Left hindlimb (tissue), 1 donor: ENCODE results near the gene MAP3K9.
A peak's percentile ranks its signal among the peaks of the same experiment; 100 is the strongest.
"Not testable (repeated sequence)": the region's sequence is repeated elsewhere in the genome, so short reads cannot be mapped to it uniquely, and the experiment has no call there.

Experiments used
- DNase-seq: peaks from one replicate; pipeline ENCODE4 v3.0.0-alpha.2; 2018

MAP3K9 gene

DNA sequence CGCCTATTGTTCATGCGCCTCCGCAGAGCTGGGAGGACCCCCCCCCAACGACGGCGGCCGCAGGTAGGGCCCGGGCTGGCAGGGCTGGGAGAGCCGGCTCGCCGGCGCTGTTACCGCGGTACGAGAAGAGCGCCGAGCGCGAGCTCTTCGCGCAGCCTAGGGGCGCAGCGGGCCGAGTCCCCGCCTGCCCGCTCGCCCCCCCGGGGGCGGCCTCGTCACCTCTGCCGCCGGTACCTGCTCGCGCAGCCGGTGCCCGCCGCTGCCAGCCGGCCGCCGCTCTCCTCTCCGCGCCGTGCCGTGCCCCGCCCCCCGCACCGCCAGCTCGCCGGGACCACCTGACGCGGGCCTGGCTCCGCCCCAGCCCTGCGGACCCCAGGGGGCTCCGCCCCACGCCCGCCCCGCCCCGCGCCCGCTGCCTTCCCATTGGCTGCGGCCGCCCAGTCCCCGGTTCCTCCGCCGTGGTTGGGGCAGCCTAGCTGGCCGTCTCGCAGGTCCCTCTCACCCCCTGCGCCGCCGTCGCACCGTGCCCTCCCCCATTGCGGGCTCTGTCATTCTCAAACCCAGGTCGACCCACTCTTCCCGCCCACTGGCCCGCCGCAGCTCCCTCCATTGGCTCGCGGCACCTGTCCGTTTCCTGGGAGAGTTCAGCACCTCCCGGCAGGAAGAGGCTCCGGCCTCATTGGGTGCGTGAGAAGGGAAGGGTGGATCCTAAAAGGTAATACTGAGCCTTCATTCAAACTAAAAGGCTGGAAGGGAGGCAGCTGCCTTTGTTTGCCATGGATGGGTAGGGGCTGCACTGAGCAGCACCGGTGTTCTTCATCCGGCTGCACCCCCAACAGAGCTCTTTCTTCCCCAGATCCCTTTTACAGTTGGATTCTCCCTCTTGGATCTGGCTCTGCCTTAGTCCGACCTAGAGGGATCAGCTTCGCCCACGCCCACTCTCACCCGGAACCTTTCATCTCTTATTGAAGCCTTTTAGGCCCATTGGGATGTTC lies at the start of gene MAP3K9:
Gene MAP3K9 (minus strand): TSS at position 289 of the 995 bp plus-strand sequence. CDS start 342 bp downstream, outside the sequence.
- DNase-seq, result peak; percentile 67

DNA sequence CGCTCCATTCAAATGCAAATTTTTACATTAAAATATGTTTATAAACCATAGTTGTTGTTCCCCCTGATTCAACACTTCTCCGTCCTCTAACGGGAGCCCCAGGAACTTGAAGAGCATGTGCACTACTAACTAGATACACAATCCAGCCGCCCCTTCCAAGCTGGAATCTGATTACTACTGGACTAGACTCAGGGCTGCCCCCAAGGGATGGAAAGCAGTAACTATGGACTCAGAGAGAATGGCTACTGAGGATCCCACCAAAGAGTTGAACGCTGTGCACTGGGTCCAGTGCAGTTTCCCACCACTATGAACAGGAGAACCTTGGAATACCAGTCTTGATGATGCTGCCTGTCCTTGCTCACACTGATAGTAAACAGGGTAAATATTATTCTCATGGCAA lies 49.3 kb upstream of the MAP3K9 start:
- DNase-seq, result no peak

DNA sequence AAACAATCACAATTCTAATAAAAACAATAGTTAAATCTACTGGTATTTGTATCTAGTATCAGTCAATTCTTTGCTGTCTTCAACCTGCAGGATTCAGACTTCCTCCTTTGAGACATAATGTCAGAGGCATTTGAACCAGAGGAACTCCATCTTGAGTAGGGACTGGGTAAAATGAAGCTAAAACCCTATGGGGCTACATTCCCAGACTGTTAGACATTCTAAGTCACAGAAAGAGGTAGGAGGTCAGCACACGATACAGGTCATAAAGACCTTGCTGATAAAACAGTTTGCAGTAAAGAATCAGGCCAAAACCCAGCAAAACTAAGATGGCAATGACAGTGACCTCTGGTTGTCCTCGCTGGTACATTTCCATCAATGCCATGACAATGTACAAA lies 48.2 kb upstream of the MAP3K9 start:
- DNase-seq, result no peak

DNA sequence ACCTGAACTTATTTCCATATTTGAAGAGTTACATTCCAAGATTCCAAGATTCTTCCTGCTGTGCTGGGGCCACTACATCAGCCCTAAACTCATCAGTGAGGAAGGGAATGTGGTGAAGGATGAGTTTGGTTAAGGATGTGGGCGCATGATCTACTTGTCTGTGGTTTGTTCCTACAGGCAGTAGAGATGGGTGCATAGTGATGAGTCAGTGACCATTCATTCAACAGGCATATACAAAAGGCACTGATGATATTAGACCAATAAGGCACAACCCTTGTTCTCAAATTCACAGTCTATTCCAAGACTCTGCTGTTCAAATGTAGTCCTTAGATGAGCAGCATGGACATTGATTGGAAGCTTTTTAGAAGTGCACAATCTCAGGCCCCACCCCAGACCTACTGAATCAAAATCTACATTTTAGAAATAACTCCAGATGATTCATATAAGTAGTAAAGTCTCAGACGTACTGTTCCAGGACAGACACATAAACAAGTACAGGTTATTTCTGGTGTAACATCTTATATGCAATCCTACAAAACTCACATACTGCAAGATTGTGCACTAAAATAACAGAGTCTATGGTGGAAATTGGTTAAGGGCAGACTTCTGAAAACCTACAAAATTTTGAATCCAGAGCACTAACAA lies 47.7 kb upstream of the MAP3K9 start:
- no peak for DNase-seq

DNA sequence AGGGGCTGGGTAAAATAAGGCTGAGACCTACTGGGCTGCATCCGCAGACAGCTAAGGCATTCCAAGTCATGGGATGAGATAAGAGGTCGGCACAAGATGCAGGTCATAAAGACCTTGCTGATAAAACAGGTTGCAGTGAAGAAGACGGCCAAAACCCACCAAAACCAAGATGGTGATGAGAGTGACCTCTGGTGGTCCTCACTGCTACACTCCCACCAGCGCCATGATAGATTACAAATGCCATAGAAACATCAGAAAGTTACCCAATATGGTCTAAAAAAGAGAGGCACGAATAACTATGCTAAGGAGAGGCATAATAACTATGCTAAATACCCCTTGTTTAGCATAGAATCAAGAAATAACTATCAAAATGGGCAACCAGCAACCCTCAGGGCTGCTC lies 46.2 kb upstream of the MAP3K9 start:
- no peak for DNase-seq

DNA sequence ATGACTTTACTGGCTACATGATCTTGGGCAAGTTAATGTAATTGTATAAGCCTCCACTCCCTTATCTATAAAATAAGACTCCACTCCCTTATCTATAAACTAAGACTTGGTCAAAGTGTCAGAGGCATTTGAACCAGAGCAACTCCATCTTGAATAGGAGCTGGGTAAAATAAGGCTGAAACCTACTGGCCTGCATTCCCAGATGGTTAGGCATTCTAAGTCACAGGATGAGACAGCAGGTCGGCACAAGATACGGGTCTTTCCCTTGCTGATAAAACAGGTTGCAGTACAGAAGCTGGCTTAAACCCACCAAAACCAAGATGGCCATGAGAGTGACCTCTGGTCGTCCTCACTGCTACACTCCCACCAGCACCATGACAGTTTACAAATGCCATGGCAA lies 44.3 kb upstream of the MAP3K9 start:
- not testable (repeated sequence) for DNase-seq

DNA sequence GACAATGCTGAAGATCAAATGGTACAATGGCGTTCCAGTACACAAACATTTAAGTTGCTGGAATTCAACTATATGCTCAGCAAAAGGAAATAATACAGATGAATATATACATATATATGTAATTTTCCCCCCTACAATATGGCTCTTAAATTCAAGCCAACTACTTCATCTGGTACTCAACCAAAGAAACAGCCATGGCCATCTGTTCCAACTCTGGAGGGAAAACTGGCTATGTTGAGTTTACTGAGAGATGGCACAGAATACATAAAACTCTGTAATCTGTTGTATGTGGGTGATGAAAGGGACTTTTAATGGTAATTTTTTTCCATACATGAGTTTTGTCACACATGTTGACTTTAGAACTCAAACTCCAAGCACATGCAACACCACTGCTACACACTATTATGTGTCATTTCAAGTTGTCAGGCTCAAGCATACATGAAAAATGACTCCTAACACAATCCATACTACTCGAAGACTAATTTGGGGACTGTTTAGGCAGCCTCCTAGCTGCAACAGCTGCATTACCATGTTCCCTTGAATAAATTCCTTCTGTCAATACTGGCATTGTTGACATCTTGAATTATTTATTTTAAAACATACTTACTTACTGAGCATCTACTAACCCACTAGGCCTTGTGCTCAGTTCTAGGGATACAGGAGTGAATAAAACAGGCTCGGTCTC lies 38.2 kb upstream of the MAP3K9 start:
- no peak for DNase-seq

DNA sequence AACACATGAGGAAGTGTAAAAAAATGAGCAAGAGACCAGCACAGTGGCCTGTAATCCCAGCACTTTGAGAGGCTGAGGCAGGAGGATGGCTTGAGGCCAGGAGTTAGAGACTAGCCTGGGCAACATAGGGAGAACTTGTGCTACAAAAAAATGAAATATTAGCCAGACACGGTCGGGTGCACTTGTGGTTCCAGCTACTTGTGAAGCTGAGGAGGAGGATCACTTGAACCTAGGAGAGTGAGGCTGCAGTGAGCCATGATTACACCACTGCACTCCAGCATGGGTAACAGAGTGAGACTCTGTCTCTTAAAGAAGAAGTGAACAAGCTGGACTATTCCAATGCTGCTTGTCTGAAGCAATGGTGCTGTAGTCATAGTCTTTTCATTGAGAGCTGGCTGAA lies 36.3 kb upstream of the MAP3K9 start:
- DNase-seq, result no peak

DNA sequence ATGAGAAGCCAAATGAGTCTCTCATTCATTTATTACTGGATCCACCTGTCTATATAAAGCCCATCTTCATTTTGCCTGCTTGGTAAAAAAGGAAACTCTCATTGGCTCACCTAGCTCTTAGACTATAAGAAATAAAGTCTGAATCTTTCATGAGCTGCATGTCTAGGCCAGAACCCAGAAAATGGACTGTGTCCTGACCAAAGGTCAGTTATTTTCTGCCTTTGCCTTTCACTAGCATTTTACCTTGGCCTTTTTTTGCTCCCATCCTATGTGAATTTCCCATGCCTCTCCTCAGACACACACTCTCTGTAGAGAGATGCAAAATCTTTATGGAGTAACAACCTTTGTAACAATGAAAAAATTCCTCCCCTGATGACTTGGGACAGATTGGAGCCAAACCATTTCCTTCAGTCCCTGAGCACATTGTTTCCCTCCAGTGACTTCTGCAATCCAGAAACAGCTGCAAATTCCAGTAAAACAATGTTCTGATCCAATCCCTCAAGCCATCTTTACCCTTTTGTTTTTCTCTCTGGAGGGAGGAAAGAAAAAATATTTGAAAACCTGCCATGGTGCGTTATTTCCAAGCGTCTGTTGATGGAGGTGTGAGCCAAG lies 33.6 kb upstream of the MAP3K9 start:
- no peak for DNase-seq

DNA sequence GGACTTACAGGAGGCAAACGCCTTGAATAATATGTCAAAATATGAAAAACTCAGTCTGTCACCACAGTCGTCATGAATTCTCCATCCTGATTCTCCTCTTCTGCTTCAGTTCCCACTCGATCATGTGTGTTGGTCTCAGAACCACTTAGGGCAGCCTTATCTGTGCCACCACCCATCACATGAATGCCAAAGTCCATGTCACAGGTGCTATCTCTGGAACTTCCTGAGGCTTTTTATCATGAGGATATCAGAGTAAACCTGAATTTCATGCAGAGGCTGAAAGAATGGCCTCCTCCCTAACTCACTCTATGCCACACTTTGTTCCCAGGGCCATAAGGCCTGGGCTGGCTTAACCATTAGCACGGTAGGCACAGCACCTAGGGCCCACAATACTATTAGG lies 28.8 kb upstream of the MAP3K9 start:
- no peak for DNase-seq

DNA sequence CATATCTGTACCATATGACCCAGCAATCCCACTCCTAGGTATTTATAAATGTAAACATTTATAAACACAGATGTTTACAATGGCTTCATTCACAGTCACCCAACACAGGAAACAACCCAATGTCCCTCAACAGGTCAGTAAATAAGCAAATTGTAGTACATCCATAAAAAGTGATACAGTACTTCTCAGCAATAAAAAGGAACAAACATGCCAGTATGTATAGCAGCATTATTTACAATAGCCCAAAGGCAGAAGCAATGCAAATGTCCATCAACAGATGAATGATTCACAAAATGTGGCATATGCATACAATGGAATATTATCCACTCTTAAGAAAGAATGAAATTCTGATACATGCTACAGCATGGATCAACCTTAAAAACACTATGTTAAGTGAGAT lies 27.6 kb upstream of the MAP3K9 start:
- no peak for DNase-seq

DNA sequence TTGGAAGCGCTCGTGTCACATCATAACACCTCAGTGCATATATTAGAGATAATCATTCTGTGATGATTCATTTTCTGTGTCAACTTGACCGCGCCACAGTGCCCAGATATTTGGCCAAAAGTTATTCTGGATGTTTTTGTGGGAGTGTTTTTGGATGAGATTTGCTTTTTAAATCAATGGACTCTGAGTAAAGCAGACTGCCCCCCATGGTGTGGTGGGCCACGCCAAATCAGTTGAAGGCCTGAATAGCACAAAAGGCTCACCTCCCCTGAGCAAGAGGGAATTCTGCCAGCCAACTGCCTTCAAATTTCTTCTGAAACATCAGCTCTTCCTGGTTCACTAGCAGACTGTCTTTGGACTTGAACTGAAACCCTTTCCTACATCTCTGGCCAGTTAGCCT lies 24.6 kb upstream of the MAP3K9 start:
- DNase-seq, result no peak

DNA sequence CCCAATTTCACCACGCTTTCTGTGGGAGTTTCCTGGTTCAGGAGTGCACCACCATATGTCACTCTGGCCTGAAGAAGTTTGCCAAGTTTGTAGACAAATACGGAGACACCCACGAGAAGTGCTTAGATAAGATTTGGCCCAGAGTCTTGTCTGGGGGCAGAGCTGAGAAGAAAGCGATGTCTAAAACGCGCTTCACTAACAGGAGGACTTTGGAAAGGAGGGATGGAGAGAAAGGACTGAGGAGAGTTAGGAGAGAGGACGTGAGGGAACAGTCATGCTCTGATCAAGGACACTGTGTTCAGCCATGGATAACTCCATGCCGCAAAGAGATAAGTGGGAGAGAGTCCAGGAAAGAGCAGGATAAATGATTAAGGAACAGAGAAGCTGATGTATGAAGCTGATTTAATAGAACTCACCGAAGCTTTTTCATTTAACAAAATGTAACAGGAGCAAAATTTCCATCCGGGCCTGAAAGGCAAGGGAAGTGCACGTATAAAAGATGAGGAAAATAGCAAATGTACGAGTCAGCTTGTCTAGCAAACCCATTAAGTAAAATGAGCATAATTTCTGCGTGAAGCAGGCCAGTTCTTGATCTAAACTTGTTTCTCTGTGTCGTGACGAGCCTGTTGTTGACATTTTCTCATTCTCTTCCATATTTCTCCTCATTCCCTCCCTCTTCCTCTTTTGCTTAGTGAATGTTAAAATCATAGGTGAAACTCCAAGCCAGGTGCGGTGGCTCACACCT lies 23.4 kb upstream of the MAP3K9 start:
- no peak for DNase-seq

DNA sequence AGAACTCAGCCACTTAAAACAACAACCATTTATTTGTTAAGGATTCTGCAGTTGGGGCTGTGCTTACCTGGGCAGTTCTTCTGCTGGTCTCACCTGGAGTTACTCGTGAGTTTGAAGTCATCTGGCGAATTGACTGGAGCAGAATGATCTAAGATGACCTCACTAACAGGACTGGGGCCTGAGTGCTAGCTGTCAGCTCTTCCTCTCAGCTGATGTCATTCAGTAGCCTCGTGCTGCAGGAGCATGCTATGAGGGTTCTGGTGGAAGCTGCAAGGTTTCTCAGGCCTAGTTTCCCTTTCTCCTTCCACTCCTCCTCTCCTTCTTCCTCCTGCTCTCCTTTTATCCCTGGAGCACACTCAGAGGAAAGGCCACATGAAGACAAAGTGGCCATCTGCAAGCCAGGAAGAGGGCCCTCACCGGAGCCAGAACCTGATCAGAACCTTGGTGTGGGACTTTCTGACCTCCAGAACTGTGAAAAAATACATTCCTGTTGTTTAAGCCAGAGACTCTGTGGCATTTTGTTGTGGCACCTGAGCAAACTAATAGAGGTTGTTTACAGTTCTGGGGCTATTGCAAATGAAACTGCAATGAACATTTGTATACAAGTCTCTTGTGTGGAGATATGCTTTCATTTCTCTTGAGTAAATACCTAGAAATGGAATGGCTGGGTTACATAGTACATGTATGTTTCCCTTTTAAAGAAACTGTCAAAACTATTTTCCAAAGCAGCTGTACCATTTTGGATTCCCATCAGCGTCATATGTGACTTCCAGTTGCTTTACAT lies 21.9 kb upstream of the MAP3K9 start:
- DNase-seq, result no peak

DNA sequence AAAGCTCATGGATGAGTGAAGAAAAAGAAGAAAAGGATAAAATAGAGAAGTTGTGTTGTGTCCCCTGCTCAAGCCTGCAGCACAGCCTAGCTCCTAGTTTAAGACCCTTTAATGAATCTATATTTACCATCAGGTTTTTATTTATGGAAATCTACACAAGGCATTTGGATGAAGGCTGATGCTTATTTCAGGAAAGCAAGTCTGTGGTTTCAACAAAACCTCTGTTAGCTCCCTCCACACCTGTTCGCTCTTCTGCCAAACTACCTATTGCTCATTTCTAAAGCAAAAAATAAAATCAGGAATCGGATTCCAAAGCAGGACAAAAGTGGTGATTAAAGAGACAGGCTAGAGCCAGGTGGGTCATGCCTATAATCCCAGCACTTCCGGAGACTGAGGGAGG lies 18.9 kb upstream of the MAP3K9 start:
- no peak for DNase-seq

DNA sequence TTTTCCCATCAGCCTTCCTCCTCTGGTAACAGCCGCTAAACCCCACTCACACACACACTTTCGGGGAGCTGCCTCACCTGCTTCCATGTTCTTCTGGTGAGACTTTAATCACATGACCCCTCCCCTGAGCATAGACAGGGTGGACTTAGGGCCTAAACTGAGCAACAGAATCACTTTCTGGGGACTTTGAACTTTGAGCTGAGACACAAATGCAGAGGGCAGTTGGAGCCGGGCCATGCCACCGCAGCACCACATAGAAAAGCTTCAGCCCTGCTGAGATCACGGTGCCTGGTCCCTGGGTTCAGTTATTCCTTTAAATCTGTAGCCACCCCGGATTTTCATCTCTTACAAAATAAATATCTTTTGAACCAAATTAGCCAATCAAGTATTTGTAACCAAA lies 18.4 kb upstream of the MAP3K9 start:
- DNase-seq, result no peak

DNA sequence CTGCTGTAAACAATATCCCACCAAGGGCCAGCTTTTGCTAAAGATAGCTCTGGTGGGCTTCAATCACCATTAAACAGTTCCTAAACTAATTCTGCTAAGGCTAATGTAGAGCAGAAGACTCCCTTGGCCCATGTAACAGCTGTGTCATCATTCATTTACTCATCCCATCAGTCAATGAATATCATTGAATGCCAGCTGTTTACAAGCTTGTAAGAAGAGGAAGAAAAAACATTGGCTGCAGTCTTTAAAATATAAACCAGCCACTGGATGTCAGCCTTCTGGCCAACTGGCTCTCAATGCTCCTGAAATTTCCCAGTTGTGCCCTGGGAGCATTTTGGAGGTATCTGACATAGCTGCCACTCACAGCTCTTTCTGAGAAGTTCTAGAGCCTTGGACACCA lies 18.0 kb upstream of the MAP3K9 start:
- DNase-seq, result no peak

DNA sequence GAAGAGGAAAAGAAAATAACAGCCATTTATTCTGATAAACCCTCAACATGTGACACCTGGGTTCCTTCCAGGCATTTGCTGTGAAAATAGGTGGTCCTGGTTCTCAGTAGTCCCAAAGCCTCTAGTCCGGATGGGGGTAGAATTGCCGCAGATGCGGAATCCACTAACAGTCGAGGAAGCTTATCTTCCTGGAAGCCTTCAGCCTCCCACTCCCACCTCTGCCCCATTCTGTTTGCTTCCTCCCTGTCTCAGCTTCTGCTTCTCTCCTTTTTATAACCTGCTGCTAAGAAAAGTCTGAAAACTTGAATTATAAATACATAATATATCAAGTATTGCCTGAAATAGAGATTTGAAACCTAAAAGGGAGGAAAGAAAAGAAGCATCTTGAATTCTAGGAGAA lies 14.0 kb upstream of the MAP3K9 start:
- no peak for DNase-seq

DNA sequence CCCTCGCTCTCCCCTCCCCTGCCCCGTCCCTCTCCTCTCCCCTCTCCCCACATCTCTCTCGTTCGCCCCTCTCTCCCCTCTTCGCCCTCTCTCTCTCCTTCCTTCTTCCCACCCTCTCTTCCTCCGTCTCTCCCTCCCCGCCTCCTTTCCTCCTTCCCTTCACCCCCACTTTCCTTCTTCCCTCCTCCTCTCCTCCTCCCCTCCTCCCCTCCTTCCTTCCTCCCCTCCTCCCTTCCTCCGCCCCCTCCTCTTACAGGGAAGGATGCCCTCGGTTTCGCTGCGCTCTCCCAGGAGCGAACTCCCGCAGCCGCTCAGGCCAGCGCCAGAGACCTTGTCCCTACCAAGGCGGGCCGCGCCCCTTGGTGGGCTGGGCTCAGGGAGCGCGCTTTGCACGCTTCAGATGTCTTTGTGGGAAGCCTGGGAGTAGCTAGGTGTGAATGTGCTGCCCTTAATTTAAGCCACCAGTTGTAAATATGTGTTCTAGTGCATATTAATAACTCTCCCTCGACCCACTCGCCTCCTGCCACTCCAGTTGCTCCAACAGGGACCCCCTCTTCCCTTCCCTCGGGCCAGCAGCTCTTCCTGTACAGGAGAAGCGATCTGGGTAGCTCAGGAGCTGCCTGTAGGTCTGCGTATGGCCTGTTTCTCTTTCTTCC lies 13.3 kb upstream of the MAP3K9 start:
- DNase-seq, result no peak

DNA sequence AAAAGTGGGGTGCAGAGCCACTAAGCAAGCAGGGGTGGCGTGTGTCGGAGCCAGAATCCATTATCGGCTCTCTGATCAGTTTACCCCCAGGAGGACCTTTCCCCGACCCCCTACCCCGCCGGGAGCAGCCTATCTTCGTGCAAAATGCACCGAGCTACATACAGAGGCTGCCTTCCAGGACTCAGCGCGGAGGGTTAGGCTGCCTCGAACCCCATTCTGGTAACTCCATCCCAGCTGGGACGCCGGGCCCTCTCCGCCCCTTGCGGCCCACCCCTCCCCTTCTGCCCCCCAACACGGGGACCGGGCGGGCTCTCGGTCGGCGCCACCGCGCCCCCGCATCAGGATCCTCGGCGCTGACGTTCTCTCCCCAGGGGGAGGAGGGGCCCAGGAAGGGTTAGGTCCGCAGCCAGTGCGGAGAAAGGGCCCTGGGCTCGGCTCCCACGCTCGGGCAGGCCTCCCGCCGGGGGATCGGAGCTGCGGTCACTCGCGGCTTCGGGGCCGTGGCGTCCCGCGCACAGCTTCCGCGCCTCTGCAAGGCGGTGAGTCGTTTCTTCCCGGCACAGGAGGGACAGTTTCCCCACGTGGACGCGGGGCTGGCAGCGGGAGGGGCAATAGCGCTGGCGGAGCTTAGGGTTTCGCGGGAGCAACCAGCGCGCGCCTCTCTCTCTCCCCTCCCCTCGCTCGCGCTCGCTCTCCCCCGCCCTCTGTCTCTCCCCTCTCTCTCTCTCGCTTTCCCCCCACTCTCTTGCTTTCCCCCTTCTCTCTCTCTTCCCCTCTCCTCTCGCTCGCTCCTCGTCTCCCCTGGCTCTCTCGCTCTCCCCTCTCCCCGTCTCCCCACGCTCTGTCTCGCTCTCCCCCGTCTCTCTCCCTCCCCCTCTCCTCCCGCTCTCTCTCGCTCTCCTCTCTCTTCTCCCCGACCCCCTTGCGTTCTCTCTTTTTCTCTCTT lies 12.5 kb upstream of the MAP3K9 start:
- DNase-seq, result peak; percentile 72
